Choroid plexus epithelial cell (primary cell): ENCODE results near the gene SOX8.

Source experiments
- DNase-seq: peaks from one replicate; pipeline ENCODE4 v3.0.0-alpha.2; 2010; ENCODE audit warnings: low read depth
- H3K4me3 ChIP-seq: 2 replicates; pipeline ENCODE4 v1.5.1; 2011; ENCODE audit warnings: low read depth, mild to moderate bottlenecking, control low read depth, low read length, moderate library complexity
- TF ChIP-seq, protein P1 (sequence below): conservative IDR thresholded peaks from 2 replicates; pipeline ENCODE4 v1.5.1; 2011; ENCODE audit warnings: low read depth, mild to moderate bottlenecking, control low read depth, inconsistent platforms, low read length, moderate library complexity

SOX8 gene

DNA sequence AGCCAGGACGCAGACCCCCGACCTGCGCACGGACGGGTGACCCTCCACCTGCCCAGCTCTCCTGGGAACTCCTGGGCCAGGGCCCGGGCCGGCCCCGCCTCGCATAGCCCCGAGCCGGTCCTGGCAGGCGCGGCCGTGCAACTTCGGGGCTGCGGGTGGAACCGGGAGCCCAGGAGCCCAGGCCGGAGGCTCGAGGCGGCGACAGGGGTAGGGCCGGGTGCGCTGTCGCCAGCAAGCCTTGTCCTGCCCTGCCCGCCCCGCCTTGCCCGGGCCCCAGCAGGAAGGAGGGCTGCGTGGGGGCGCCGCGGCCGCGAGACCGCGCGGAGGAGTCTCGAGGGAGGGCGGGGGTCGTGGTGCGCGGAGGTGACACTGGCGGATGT, 11.2 kb upstream of the SOX8 start:
- DNase-seq = no peak
- H3K4me3 ChIP-seq = peak overlapping the region; percentile 87
- TF ChIP-seq, protein P1, sequence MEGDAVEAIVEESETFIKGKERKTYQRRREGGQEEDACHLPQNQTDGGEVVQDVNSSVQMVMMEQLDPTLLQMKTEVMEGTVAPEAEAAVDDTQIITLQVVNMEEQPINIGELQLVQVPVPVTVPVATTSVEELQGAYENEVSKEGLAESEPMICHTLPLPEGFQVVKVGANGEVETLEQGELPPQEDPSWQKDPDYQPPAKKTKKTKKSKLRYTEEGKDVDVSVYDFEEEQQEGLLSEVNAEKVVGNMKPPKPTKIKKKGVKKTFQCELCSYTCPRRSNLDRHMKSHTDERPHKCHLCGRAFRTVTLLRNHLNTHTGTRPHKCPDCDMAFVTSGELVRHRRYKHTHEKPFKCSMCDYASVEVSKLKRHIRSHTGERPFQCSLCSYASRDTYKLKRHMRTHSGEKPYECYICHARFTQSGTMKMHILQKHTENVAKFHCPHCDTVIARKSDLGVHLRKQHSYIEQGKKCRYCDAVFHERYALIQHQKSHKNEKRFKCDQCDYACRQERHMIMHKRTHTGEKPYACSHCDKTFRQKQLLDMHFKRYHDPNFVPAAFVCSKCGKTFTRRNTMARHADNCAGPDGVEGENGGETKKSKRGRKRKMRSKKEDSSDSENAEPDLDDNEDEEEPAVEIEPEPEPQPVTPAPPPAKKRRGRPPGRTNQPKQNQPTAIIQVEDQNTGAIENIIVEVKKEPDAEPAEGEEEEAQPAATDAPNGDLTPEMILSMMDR = no peak

- H3K4me3 ChIP-seq = peak within 1 kb of the TSS; percentile 87
- TF ChIP-seq, protein P1 = no peak
- peak; percentile 88 for DNase-seq
Observed at GRCh38 chr16:970766-971581, 10.6 kb upstream of the SOX8 start, which contains the start of gene LMF1. Gene LMF1 (minus strand): TSS chr16:970984. CDS start chr16:970980, 4 bp downstream.

DNA sequence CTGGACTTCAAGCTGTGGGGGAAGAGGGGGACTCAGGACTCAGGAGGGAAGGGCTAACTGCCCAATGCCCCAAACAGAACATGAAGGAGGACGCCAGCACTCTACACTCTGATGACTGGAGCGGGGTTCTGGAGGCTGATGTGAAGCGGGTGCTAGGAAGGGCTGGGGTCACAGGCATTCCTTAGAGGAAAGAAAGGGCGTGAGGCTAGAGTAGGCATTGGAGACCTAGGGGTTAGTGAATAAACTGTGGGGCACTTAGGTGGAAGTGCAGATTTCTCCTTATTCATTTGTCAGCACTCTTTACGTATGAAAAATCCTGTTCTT, 10.0 kb upstream of the SOX8 start:
- no peak for DNase-seq
- TF ChIP-seq, protein P1 = no peak
- H3K4me3 ChIP-seq = no peak overlapping the region

- H3K4me3 ChIP-seq = no peak overlapping the region
- no peak for DNase-seq
- TF ChIP-seq, protein P1 = no peak
Observed at GRCh38 chr16:971981-972315, 9.6 kb upstream of the SOX8 start.

DNA sequence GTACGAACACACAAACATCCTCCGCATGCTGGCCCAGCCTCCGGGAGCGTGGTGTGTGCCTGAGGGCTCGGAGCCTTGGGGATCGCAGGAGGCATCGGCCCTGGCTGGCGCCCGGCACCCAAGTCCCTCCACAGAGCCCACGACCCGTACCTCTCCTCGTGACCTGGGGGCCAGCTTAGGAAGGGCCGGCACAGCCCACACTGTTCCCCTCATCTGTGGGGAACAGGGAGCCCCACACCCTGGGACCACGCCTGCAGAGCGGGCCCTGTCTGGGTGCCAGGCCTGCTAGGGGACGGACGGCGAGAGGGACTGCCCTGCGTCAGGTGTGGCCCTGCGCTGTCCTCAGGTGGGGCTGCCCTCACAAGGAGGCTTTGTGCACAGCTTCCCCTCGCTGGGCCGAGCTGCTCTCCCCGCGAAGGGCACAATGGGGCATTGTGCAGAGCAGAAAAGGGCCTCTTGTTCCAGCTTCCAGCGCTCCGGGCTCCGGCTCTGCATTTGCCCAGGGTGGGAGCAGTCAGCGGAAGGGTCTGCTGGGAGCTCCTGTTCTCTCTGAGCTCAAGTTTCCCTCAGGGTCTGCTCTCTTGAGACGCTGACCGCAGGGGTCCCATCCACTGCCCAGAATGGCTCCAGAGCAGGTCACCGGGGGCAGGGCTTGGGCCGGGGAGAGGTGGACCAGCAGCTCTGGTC, 9.1 kb upstream of the SOX8 start:
- TF ChIP-seq, protein P1 = no peak
- DNase-seq = no peak

DNA sequence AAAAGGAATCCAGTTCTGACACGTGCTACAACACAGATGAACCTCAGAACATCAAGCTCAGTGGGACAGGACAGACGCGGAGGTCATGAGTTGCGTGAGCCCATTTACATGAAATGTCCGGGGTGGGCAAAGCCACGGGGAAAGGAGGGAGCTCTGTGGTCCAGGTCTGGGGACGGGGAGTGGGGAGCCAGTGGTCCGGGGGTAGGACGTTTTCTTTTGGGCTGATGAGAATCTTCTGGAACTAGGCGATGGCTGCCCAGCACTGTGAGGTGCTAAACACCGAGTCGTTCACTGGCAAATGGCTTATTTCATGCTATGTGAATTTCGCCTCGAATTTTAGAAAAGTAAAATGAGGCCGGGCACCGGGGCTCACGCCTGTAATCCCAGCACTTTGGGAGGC, 8.2 kb upstream of the SOX8 start:
- no peak overlapping the region for H3K4me3 ChIP-seq
- TF ChIP-seq, protein P1 = no peak
- DNase-seq = no peak

More for the DNA sequence above, 9.1 kb upstream of the SOX8 start:
- H3K4me3 ChIP-seq = no peak overlapping the region
